Measurements from ENCODE around the gene PRKD1. TPM values are rescaled to one million over a fixed set of nuclear protein-coding genes. Genes with fewer than 3 reads are reported as not detected.
"Not testable (repeated sequence)": the region's sequence is repeated elsewhere in the genome, so short reads cannot be mapped to it uniquely, and the experiment has no call there.

Gene PRKD1
- total RNA-seq, 4 donors from 2014 or later, result 1.2 to 6.7 (median 2.3) TPM

DNA sequence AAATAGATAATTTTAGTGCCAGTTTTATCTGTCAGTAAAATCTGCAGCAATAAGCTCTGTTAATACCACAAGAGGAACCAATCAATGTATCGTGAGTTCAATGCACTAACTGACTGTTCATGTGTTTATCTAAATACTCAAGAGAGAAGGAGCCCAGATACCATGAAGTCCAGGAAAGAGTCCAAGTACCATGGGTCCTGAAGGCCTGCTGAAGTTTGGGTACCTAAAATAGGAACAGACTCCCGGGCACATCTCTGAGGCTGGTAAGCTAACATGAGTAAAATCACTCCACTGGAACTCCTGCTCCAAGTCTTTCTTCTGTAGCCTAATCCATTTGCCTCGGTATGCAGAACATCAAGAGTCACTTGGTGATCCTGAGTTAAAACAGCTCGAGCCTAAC lies 71.1 kb downstream of the PRKD1 start:
- intact Hi-C loops (cut with DNase I; ENCODE audit: low total_unique reads), result no loop called here
- no peak for TF ChIP-seq CTCF (IDR thresholded peaks at IDR 0.05)
- TF ChIP-seq POLR2A (IDR thresholded peaks at IDR 0.05), result no peak
- H3K4me3 ChIP-seq (ENCODE audit: low read depth, poor library complexity, severe bottlenecking), result no peak overlapping the region
- DNase-seq (ENCODE audit: low spot score in 2 of 2), result no peak
- 93 to 95% methylated on average over 4 of the region's 4 CpGs for WGBS, 2 donors

DNA sequence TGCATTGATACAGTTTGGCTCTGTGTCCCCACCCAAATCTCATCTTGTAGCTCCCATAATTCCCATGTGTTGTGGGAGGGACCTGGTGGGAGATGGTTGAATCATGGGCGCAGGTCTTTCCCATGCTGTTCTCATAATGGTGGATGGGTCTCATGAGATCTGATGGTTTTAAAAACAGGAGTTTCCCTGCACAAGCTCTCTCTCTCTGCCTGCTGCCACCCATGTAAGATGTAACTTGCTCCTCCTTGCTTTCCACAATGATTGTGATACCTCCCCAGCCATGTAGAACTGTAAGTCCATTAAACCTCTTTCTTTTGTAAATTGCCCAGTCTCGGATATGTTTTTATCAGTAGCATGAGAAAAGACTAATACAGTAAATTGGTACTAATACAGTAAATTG lies 74.0 kb downstream of the PRKD1 start:
- H3K4me3 ChIP-seq (ENCODE audit: low read depth, poor library complexity, severe bottlenecking); DNase-seq (ENCODE audit: low spot score in 2 of 2); intact Hi-C loops (cut with DNase I; ENCODE audit: low total_unique reads): not testable (repeated sequence)
- WGBS, 2 donors, result 98 to 100% methylated on average over 2 of the region's 2 CpGs

- WGBS, 2 donors, result 91 to 98% methylated on average over 2 of the region's 2 CpGs
- no peak overlapping the region for H3K4me3 ChIP-seq (ENCODE audit: low read depth, poor library complexity, severe bottlenecking)
- DNase-seq (ENCODE audit: low spot score in 2 of 2), result no peak
- intact Hi-C loops (cut with DNase I; ENCODE audit: low total_unique reads), result no loop called here
- TF ChIP-seq POLR2A (IDR thresholded peaks at IDR 0.05) (no peak), CTCF (IDR thresholded peaks at IDR 0.05) (no peak)
Measured at GRCh38 chr14:29853272-29853671, 74.4 kb downstream of the PRKD1 start.

GRCh38 chr14:29851397-29851796 lies 76.2 kb downstream of the PRKD1 start:
- no peak for DNase-seq (ENCODE audit: low spot score in 2 of 2)
- no peak overlapping the region for H3K4me3 ChIP-seq (ENCODE audit: low read depth, poor library complexity, severe bottlenecking)
- 58 to 63% methylated on average over 3 of the region's 3 CpGs for WGBS, 2 donors
- intact Hi-C loops (cut with DNase I; ENCODE audit: low total_unique reads), result no loop called here
- TF ChIP-seq POLR2A (IDR thresholded peaks at IDR 0.05) (no peak), CTCF (IDR thresholded peaks at IDR 0.05) (no peak)

DNA sequence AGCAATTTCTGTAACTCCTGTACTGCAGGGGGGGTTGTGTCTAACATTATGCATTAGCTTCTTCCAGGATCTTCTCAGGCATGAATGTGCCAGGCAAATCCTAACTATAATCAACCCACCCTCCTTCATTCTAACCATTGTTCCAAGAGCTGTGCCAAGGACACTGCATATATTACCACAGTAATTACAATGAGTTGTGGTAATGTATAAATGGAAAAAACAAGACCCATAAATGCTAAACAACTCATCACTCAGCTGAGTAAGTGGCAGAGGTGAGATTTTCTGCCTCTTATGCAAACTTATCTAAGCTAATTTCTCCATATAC lies 80.6 kb downstream of the PRKD1 start:
- H3K4me3 ChIP-seq (ENCODE audit: low read depth, poor library complexity, severe bottlenecking), result no peak overlapping the region
- DNase-seq (ENCODE audit: low spot score in 2 of 2), result no peak
- TF ChIP-seq POLR2A (IDR thresholded peaks at IDR 0.05), result no peak
- TF ChIP-seq CTCF (IDR thresholded peaks at IDR 0.05), result no peak
- intact Hi-C loops (cut with DNase I; ENCODE audit: low total_unique reads), result no loop called here

GRCh38 chr14:29846339-29847055 lies 81.2 kb downstream of the PRKD1 start:
- H3K4me3 ChIP-seq (ENCODE audit: low read depth, poor library complexity, severe bottlenecking), result no peak overlapping the region
- DNase-seq (ENCODE audit: low spot score in 2 of 2), result no peak
- WGBS, 2 donors, result 54 to 59% methylated on average over 2 of the region's 2 CpGs
- intact Hi-C loops (cut with DNase I; ENCODE audit: low total_unique reads), result no loop called here
- no peak for TF ChIP-seq CTCF (IDR thresholded peaks at IDR 0.05)
- TF ChIP-seq POLR2A (IDR thresholded peaks at IDR 0.05), result no peak
